BLaER1 treated with 17β-estradiol and CSF1 and Interleukin-3, amounts not matched to agents 10 nM and 100 nM (cell line): Measurements from ENCODE around the gene PPM1J.
"Not testable (repeated sequence)": the region's sequence is repeated elsewhere in the genome, so short reads cannot be mapped to it uniquely, and the experiment has no call there.

Experiments used
- H3K27ac ChIP-seq, 11 experiments: shearing (Covaris generic); formaldehyde crosslinking; 2 replicates each; pipeline ENCODE4 v1.8.1; 2022
- H3K27me3 ChIP-seq, 11 experiments: shearing (Covaris generic); formaldehyde crosslinking; 2 replicates each; pipeline ENCODE4 v1.8.1; 2022
- H3K36me3 ChIP-seq, 11 experiments: shearing (Covaris generic); formaldehyde crosslinking; 2 replicates each; pipeline ENCODE4 v1.8.1; 2022
- H3K4me1 ChIP-seq, 10 experiments: shearing (Covaris generic); formaldehyde crosslinking; 2 replicates each; pipeline ENCODE4 v1.8.1; 2022
- H3K4me2 ChIP-seq, 11 experiments: shearing (Covaris generic); formaldehyde crosslinking; 2 replicates each; pipeline ENCODE4 v1.8.1; 2022
- H3K4me3 ChIP-seq, 10 experiments: shearing (Covaris generic); formaldehyde crosslinking; 2 replicates each; pipeline ENCODE4 v1.8.1; 2022
- H3K9ac ChIP-seq, 11 experiments: shearing (Covaris generic); formaldehyde crosslinking; 2 replicates each; pipeline ENCODE4 v1.8.1; 2022
- H3K9me3 ChIP-seq, 11 experiments: shearing (Covaris generic); formaldehyde crosslinking; replicated peaks in 1 of 11; 2 replicates each; pipeline ENCODE4 v1.8.1; 2022
- H4K20me1 ChIP-seq, 11 experiments: shearing (Covaris generic); formaldehyde crosslinking; 2 replicates each; pipeline ENCODE4 v1.8.1; 2022
- Cebpa-rat ChIP-seq, 11 experiments: shearing (Covaris generic); IDR thresholded peaks; 2 replicates each; pipeline ENCODE4 v1.8.1; 2022

The PPM1J gene

GRCh38 chr1:112723511-112723839 lies 8.3 kb upstream of the PPM1J start:
- TF ChIP-seq Cebpa-rat (IDR thresholded peaks at IDR 0.05): no peak
- H3K9me3 ChIP-seq: no peaks in the 10 kb centered on the region
- H3K4me3 ChIP-seq: no peak overlapping the region
- H3K4me1 ChIP-seq: peaks cover 4 to 37% (median 17%) of the 10 kb centered on the region in 10 experiments; a peak in 18 of 20 replicates
- peak overlapping the region in 8 of 11 experiments; percentile 16 to 83 (median 64); a peak in 14 of 22 replicates for H3K4me2 ChIP-seq
- H3K9ac ChIP-seq: peak overlapping the region in 2 of 11 experiments; percentile 18 to 34; a peak in 1 of 22 replicates
- no peaks in the 10 kb centered on the region; a peak in 1 of 22 replicates for H4K20me1 ChIP-seq
- no peak overlapping the region for H3K27ac ChIP-seq
- peaks cover 0 to 4% (median 0%) of the 10 kb centered on the region in 11 experiments; a peak in 2 of 22 replicates for H3K27me3 ChIP-seq
- H3K36me3 ChIP-seq: no peaks in the 10 kb centered on the region

GRCh38 chr1:112722601-112723510 lies 7.7 kb upstream of the PPM1J start:
- H4K20me1 ChIP-seq: no peaks in the 10 kb centered on the region; a peak in 1 of 22 replicates
- H3K9ac ChIP-seq: peak overlapping the region in 4 of 11 experiments; percentile 18 to 39 (median 30); a peak in 4 of 22 replicates
- no peak for TF ChIP-seq Cebpa-rat (IDR thresholded peaks at IDR 0.05)
- H3K36me3 ChIP-seq: no peaks in the 10 kb centered on the region
- H3K4me2 ChIP-seq: peak overlapping the region in 10 of 11 experiments; percentile 16 to 83 (median 60); a peak in 18 of 22 replicates
- H3K9me3 ChIP-seq: no peaks in the 10 kb centered on the region
- no peak overlapping the region; a peak in 1 of 20 replicates for H3K4me3 ChIP-seq
- H3K27ac ChIP-seq: no peak overlapping the region
- H3K27me3 ChIP-seq: peaks cover 0 to 4% (median 0%) of the 10 kb centered on the region in 11 experiments; a peak in 2 of 22 replicates
- H3K4me1 ChIP-seq: peaks cover 4 to 37% (median 19%) of the 10 kb centered on the region in 10 experiments; a peak in 18 of 20 replicates

- Histone ChIP-seq H3K9ac (no peak overlapping the region), H3K9me3 (no peaks in the 10 kb centered on the region), H3K27me3 (peaks cover 0 to 4% (median 0%) of the 10 kb centered on the region in 11 experiments; a peak in 2 of 22 replicates), H4K20me1 (no peaks in the 10 kb centered on the region; a peak in 1 of 22 replicates), H3K4me2 (peak overlapping the region in 3 of 11 experiments; percentile 33 to 83 (median 41); a peak in 4 of 22 replicates), H3K36me3 (no peaks in the 10 kb centered on the region), H3K4me3 (no peak overlapping the region), H3K27ac (no peak overlapping the region), H3K4me1 (peaks cover 4 to 37% (median 19%) of the 10 kb centered on the region in 10 experiments; a peak in 19 of 20 replicates)
- TF ChIP-seq Cebpa-rat (IDR thresholded peaks at IDR 0.05): no peak
Observed at GRCh38 chr1:112721966-112722524, 6.9 kb upstream of the PPM1J start.

- H3K36me3 ChIP-seq, H3K27me3 ChIP-seq, H3K27ac ChIP-seq, H3K4me3 ChIP-seq, H4K20me1 ChIP-seq, H3K9ac ChIP-seq, H3K9me3 ChIP-seq: not testable (repeated sequence)
- Histone ChIP-seq H3K4me1 (peaks cover 12 to 37% (median 26%) of the 10 kb centered on the region in 10 experiments), H3K4me2 (peak overlapping the region in 2 of 11 experiments; percentile 41 to 52; a peak in 2 of 22 replicates)
Observed at GRCh38 chr1:112721294-112721693, 6.2 kb upstream of the PPM1J start.

- Histone ChIP-seq H3K27ac (no peak overlapping the region), H3K4me3 (no peak overlapping the region), H3K4me1 (peaks cover 16 to 40% (median 31%) of the 10 kb centered on the region in 10 experiments), H3K36me3 (no peaks in the 10 kb centered on the region), H3K27me3 (peaks cover 0 to 4% (median 0%) of the 10 kb centered on the region in 11 experiments; a peak in 2 of 22 replicates), H3K9me3 (no peaks in the 10 kb centered on the region), H4K20me1 (peaks cover 0 to 3% (median 0%) of the 10 kb centered on the region in 11 experiments; a peak in 3 of 22 replicates), H3K9ac (no peak overlapping the region), H3K4me2 (peak overlapping the region in 2 of 11 experiments; percentile 41 to 52; a peak in 4 of 22 replicates)
- no peak for TF ChIP-seq Cebpa-rat (IDR thresholded peaks at IDR 0.05)
Observed at GRCh38 chr1:112720800-112721199, 5.7 kb upstream of the PPM1J start.

GRCh38 chr1:112719706-112720105 lies 4.6 kb upstream of the PPM1J start:
- peaks cover 21 to 43% (median 35%) of the 10 kb centered on the region in 10 experiments for H3K4me1 ChIP-seq
- H3K27ac ChIP-seq: no peak overlapping the region
- no peaks in the 10 kb centered on the region for H3K9me3 ChIP-seq
- peaks cover 0 to 7% (median 4%) of the 10 kb centered on the region in 11 experiments; a peak in 16 of 22 replicates for H3K27me3 ChIP-seq
- TF ChIP-seq Cebpa-rat (IDR thresholded peaks at IDR 0.05): no peak
- peaks cover 0 to 8% (median 2%) of the 10 kb centered on the region in 11 experiments; a peak in 12 of 22 replicates for H4K20me1 ChIP-seq
- no peak overlapping the region for H3K9ac ChIP-seq
- no peak overlapping the region for H3K4me3 ChIP-seq
- H3K36me3 ChIP-seq: no peaks in the 10 kb centered on the region
- no peak overlapping the region for H3K4me2 ChIP-seq

GRCh38 chr1:112718691-112719418 lies 3.7 kb upstream of the PPM1J start:
- peak overlapping the region in 5 of 10 experiments; percentile 21 to 56 (median 44); a peak in 9 of 20 replicates for H3K4me3 ChIP-seq
- no peaks in the 10 kb centered on the region for H3K9me3 ChIP-seq
- peaks cover 0 to 17% (median 9%) of the 10 kb centered on the region in 11 experiments; a peak in 15 of 22 replicates for H4K20me1 ChIP-seq
- peaks cover 0 to 16% (median 11%) of the 10 kb centered on the region in 11 experiments; a peak in 17 of 22 replicates for H3K27me3 ChIP-seq
- peak overlapping the region in 4 of 11 experiments; percentile 26 to 43 (median 38); a peak in 4 of 22 replicates for H3K9ac ChIP-seq
- peaks cover 30 to 51% (median 43%) of the 10 kb centered on the region in 10 experiments for H3K4me1 ChIP-seq
- TF ChIP-seq Cebpa-rat (IDR thresholded peaks at IDR 0.05): no peak
- H3K36me3 ChIP-seq: no peaks in the 10 kb centered on the region
- H3K27ac ChIP-seq: no peak overlapping the region
- H3K4me2 ChIP-seq: peak overlapping the region; percentile 57 to 87 (median 81)

GRCh38 chr1:112717263-112717873 lies 2.2 kb upstream of the PPM1J start:
- peaks cover 0 to 18% (median 10%) of the 10 kb centered on the region in 11 experiments; a peak in 15 of 22 replicates for H4K20me1 ChIP-seq
- H3K36me3 ChIP-seq: no peaks in the 10 kb centered on the region
- 0 out of 22 replicates have a peak overlapping the region, but pooled peaks of 1 of the 11 experiments have one; percentile 14 for H3K9ac ChIP-seq
- peaks cover 0 to 18% (median 11%) of the 10 kb centered on the region in 11 experiments; a peak in 17 of 22 replicates for H3K27me3 ChIP-seq
- H3K4me2 ChIP-seq: no peak overlapping the region
- no peak overlapping the region for H3K27ac ChIP-seq
- TF ChIP-seq Cebpa-rat (IDR thresholded peaks at IDR 0.05): no peak
- peaks cover 32 to 52% (median 42%) of the 10 kb centered on the region in 10 experiments for H3K4me1 ChIP-seq
- no peak overlapping the region for H3K4me3 ChIP-seq
- no peaks in the 10 kb centered on the region for H3K9me3 ChIP-seq
